DND-41 (cell line): Measurements from ENCODE around the gene GTF2F2.

Experiments used
- EZH2 ChIP-seq: IDR thresholded peaks from 3 replicates; pipeline ENCODE4 v1.6.1; 2012; ENCODE audit warnings: borderline replicate concordance, low read depth, mild to moderate bottlenecking, moderate library complexity, low read length, inconsistent platforms; ENCODE audit not compliant: severe bottlenecking
- TF ChIP-seq, protein P1 (sequence below): IDR thresholded peaks from 2 replicates; pipeline ENCODE4 v1.5.1; 2012; ENCODE audit warnings: borderline replicate concordance, low read length, moderate library complexity, mild to moderate bottlenecking; ENCODE audit not compliant: poor library complexity, severe bottlenecking; ENCODE audit errors: extremely low read depth

DNA sequence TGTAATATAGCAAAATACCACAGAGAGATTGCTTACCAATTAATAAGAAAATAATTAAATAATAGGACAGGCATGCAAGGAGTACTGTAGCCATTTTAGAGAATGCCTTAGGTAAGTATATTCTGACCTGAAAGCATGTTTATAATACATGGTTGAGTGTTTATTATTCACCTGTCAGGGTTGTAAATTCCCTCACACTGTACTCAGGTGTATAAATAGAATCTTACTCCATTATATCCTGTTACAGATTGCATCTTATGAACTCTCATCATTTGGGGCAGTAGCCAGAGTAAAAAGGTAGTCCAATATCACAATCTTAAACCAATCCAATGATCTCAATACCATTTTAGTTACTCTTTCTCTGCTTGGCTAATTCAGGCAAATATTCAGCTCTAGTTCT lies 35.8 kb upstream of the GTF2F2 start:
- TF ChIP-seq, protein P1, sequence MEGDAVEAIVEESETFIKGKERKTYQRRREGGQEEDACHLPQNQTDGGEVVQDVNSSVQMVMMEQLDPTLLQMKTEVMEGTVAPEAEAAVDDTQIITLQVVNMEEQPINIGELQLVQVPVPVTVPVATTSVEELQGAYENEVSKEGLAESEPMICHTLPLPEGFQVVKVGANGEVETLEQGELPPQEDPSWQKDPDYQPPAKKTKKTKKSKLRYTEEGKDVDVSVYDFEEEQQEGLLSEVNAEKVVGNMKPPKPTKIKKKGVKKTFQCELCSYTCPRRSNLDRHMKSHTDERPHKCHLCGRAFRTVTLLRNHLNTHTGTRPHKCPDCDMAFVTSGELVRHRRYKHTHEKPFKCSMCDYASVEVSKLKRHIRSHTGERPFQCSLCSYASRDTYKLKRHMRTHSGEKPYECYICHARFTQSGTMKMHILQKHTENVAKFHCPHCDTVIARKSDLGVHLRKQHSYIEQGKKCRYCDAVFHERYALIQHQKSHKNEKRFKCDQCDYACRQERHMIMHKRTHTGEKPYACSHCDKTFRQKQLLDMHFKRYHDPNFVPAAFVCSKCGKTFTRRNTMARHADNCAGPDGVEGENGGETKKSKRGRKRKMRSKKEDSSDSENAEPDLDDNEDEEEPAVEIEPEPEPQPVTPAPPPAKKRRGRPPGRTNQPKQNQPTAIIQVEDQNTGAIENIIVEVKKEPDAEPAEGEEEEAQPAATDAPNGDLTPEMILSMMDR, result no peak
- TF ChIP-seq EZH2, result no peak
